Endodermal cell (in vitro differentiated cells): ENCODE data around the gene GPBAR1. TPM values are rescaled to one million over a fixed set of nuclear protein-coding genes. Genes with fewer than 3 reads are reported as not detected.

Experiments used
- DNase-seq: peaks from one replicate; pipeline ENCODE4 v3.0.0-alpha.2; 2017
- H3K27ac ChIP-seq: 2 replicates; pipeline ENCODE4 v1.5.1; 2013; ENCODE audit warnings: mild to moderate bottlenecking, low read depth, low read length, moderate library complexity
- H3K27me3 ChIP-seq: 2 replicates; pipeline ENCODE4 v1.6.1; 2013; ENCODE audit warnings: mild to moderate bottlenecking, low read length, moderate library complexity; ENCODE audit not compliant: insufficient read depth, control insufficient read depth, poor library complexity, severe bottlenecking
- H3K36me3 ChIP-seq: 2 replicates; pipeline ENCODE4 v1.7.0; 2013; ENCODE audit warnings: mild to moderate bottlenecking, low read length, moderate library complexity; ENCODE audit not compliant: control insufficient read depth, insufficient read depth
- H3K4me1 ChIP-seq: one replicate; pipeline ENCODE4 v1.7.0; 2013; ENCODE audit warnings: low read length; ENCODE audit not compliant: control insufficient read depth, insufficient read depth
- H3K4me3 ChIP-seq: 2 replicates; pipeline ENCODE4 v1.5.1; 2013; ENCODE audit warnings: mild to moderate bottlenecking, low read length, moderate library complexity
- H3K9ac ChIP-seq: 2 replicates; pipeline ENCODE4 v1.6.1; 2013; ENCODE audit warnings: mild to moderate bottlenecking, low read length, moderate library complexity; ENCODE audit not compliant: poor library complexity, severe bottlenecking; ENCODE audit errors: extremely low read depth
- H3K9me3 ChIP-seq: 2 replicates; pipeline ENCODE4 v1.6.1; 2013; ENCODE audit warnings: mild to moderate bottlenecking, low read length, moderate library complexity; ENCODE audit not compliant: control insufficient read depth
- H3K27ac Mint-ChIP-seq: 2 replicates; pipeline ENCODE4 v1.8.0; 2020; ENCODE audit warnings: mixed read lengths
- H3K27me3 Mint-ChIP-seq: 2 replicates; pipeline ENCODE4 v1.8.0; 2021; ENCODE audit warnings: mild to moderate bottlenecking, mixed read lengths; ENCODE audit not compliant: insufficient read depth
- H3K36me3 Mint-ChIP-seq: 2 replicates; pipeline ENCODE4 v1.8.0; 2020; ENCODE audit warnings: low read depth, mixed read lengths
- H3K4me1 Mint-ChIP-seq: 2 replicates; pipeline ENCODE4 v1.8.0; 2020; ENCODE audit warnings: mixed read lengths
- H3K4me3 Mint-ChIP-seq: 2 replicates; pipeline ENCODE4 v1.8.0; 2020; ENCODE audit warnings: mild to moderate bottlenecking, moderate library complexity, mixed read lengths
- H3K9me3 Mint-ChIP-seq: 2 replicates; pipeline ENCODE4 v1.8.0; 2020; ENCODE audit warnings: mild to moderate bottlenecking, mixed read lengths
- WGBS, 2 experiments: methylation state at CpG; one replicate each; pipeline versions ENCODE4 v1.1.5 to v1.1.7; 2013; ENCODE audit warnings: missing lambda C conversion rate in 2 of 2, mixed read lengths in 1 of 2; ENCODE audit not compliant: insufficient coverage in 1 of 2, insufficient read length in 1 of 2; 5-methylcytosine and 5-hydroxymethylcytosine counted together
- total RNA-seq, 2 donors: library from RNA; stranded (reverse); fragmentation: NEBNext Ultra II Directional in 1 of 2; extraction: Animal tissue kit (Norgen Biotek cat#: 25700) in 1 of 2; gene quantifications; 2 replicates in 1 of 2; 3 replicates in 1 of 2; pipeline ENCODE4 v1.2.1, GENCODE V29; 2021
- TF ChIP-seq, protein P1 (sequence below): fragments of 200-600 bp; sonication (generic); conservative IDR thresholded peaks from 2 replicates; pipeline ENCODE4 v1.5.0; 2021; ENCODE audit warnings: antibody characterized with exemption, mild to moderate bottlenecking

Gene GPBAR1
- total RNA-seq, 2 donors from 2014 or later = 0.18 TPM

DNA sequence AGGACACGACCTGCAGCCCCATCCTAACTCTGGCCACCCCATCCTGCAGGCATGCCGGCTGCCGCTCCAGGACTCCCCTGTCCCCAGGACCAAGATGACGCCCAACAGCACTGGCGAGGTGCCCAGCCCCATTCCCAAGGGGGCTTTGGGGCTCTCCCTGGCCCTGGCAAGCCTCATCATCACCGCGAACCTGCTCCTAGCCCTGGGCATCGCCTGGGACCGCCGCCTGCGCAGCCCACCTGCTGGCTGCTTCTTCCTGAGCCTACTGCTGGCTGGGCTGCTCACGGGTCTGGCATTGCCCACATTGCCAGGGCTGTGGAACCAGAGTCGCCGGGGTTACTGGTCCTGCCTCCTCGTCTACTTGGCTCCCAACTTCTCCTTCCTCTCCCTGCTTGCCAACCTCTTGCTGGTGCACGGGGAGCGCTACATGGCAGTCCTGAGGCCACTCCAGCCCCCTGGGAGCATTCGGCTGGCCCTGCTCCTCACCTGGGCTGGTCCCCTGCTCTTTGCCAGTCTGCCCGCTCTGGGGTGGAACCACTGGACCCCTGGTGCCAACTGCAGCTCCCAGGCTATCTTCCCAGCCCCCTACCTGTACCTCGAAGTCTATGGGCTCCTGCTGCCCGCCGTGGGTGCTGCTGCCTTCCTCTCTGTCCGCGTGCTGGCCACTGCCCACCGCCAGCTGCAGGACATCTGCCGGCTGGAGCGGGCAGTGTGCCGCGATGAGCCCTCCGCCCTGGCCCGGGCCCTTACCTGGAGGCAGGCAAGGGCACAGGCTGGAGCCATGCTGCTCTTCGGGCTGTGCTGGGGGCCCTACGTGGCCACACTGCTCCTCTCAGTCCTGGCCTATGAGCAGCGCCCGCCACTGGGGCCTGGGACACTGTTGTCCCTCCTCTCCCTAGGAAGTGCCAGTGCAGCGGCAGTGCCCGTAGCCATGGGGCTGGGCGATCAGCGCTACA, 2.1 kb downstream of the GPBAR1 start:
- H3K36me3 Mint-ChIP-seq = peaks cover 30% of the 10 kb centered on the region
- H3K27me3 Mint-ChIP-seq = no peaks in the 10 kb centered on the region
- Histone ChIP-seq H3K27me3 (no peaks in the 10 kb centered on the region), H3K4me3 (no peak overlapping the region), H3K27ac (no peak overlapping the region), H3K9me3 (no peaks in the 10 kb centered on the region), H3K36me3 (peaks cover 35% of the 10 kb centered on the region), H3K9ac (no peak overlapping the region), H3K4me1 (no peaks in the 10 kb centered on the region)
- TF ChIP-seq, protein P1, sequence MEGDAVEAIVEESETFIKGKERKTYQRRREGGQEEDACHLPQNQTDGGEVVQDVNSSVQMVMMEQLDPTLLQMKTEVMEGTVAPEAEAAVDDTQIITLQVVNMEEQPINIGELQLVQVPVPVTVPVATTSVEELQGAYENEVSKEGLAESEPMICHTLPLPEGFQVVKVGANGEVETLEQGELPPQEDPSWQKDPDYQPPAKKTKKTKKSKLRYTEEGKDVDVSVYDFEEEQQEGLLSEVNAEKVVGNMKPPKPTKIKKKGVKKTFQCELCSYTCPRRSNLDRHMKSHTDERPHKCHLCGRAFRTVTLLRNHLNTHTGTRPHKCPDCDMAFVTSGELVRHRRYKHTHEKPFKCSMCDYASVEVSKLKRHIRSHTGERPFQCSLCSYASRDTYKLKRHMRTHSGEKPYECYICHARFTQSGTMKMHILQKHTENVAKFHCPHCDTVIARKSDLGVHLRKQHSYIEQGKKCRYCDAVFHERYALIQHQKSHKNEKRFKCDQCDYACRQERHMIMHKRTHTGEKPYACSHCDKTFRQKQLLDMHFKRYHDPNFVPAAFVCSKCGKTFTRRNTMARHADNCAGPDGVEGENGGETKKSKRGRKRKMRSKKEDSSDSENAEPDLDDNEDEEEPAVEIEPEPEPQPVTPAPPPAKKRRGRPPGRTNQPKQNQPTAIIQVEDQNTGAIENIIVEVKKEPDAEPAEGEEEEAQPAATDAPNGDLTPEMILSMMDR = no peak
- 94 to 95% methylated on average over 24 to 39 of the region's 39 CpGs for WGBS, 2 experiments
- DNase-seq = no peak
- peaks cover 14% of the 10 kb centered on the region for H3K4me1 Mint-ChIP-seq
- H3K9me3 Mint-ChIP-seq = no peaks in the 10 kb centered on the region
- no peak overlapping the region for H3K4me3 Mint-ChIP-seq
- H3K27ac Mint-ChIP-seq = no peak overlapping the region

DNA sequence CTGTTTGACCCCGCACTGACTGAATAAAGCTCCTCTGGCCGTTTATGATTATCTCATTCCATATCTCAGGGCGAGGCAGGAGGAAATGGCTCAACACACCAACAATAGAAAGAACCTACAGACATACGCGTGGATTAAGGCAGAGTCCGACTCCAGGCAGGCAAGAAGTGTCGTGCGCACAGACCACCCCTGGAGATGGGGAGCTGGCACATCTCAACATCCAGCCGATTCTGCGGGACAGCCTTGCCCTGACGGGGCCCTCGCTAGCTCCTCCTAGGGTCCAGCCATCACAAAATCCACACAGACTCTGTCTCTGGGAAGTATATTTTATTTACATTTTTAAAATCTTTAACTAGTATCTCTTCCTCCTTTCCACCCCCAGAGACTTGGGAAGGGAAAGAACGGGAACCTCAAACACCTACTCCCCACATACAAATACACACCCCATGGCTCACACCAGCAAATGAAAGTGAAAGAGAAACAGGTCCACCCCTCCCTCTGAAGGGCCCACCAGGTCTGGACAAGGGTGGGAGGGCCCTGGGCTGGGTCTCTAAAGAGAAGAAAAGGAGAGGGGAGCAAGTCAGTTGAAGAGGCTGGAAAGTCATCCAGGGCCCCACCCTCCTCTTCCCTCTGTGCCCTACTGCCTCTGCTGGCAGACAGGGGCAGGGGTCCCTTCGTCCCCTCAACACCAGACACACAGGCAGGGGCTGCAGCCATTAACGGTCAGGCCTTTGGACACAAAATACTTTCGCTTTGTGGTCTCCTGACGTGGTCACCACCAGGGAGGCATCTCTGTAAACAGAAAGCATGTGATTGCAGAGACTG, 3.2 kb downstream of the GPBAR1 start:
- H3K9ac ChIP-seq = no peak overlapping the region
- peaks cover 35% of the 10 kb centered on the region for H3K36me3 ChIP-seq
- WGBS, 2 experiments = 94 to 98% methylated on average over 10 to 17 of the region's 17 CpGs
- H3K4me3 ChIP-seq = no peak overlapping the region
- DNase-seq = no peak
- Mint-ChIP-seq H3K4me3 (no peak overlapping the region), H3K27ac (no peak overlapping the region), H3K36me3 (peaks cover 30% of the 10 kb centered on the region), H3K9me3 (no peaks in the 10 kb centered on the region), H3K4me1 (peaks cover 13% of the 10 kb centered on the region), H3K27me3 (no peaks in the 10 kb centered on the region)
- H3K27ac ChIP-seq = no peak overlapping the region
- TF ChIP-seq, protein P1 = peak; percentile 32
- no peaks in the 10 kb centered on the region for H3K27me3 ChIP-seq
- no peaks in the 10 kb centered on the region for H3K9me3 ChIP-seq
- no peaks in the 10 kb centered on the region for H3K4me1 ChIP-seq

DNA sequence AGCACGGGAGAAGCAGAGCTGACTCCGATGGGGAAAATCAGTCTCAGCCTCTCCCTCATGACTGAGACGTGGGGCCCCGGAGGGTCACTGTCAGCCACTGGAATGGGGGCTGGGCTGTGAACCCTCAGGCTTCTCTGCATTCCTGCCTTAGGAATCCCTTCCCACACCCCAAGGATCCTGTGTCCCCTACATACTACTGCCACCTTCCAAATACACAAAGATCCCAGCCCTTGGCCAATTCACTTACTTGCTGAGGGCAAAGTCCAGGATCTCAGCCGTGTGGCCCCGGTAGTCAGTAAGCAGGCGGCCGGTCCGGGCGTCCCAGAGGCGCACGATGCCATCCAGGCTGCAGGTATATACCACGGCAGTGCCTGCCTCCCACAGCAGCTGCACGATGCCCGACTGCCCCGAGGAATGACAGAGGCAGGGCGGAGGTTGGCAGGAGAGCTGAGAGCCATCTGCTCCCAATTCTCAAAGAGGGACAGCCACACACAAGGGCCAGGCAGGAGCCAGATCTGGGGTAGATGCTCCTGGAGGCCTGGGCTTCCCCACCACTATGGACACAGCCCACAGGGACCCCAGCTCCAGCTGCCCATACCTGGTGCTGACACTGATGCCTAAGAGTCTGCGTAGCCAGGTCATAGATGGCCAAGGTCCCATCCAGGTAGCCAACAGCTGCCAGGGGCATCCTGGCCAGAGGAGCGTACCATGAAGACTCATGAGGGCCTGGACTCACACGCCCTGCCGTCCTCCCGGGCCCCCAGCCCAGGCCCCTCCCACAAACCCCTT, 4.2 kb downstream of the GPBAR1 start:
- peaks cover 35% of the 10 kb centered on the region for H3K36me3 ChIP-seq
- no peak overlapping the region for H3K9ac ChIP-seq
- H3K27ac ChIP-seq = no peak overlapping the region
- no peak for DNase-seq
- H3K4me3 ChIP-seq = no peak overlapping the region
- TF ChIP-seq, protein P1 = no peak
- Mint-ChIP-seq H3K4me3 (no peak overlapping the region), H3K4me1 (peaks cover 15% of the 10 kb centered on the region), H3K9me3 (no peaks in the 10 kb centered on the region), H3K27me3 (no peaks in the 10 kb centered on the region), H3K27ac (peak overlapping the region; percentile 30), H3K36me3 (peaks cover 34% of the 10 kb centered on the region)
- no peaks in the 10 kb centered on the region for H3K27me3 ChIP-seq
- no peaks in the 10 kb centered on the region for H3K4me1 ChIP-seq
- 92 to 98% methylated on average over 9 to 22 of the region's 22 CpGs for WGBS, 2 experiments
- no peaks in the 10 kb centered on the region for H3K9me3 ChIP-seq
